ENCODE measurements around the gene CUEDC1. TPM values are rescaled to one million over a fixed set of nuclear protein-coding genes. Genes with fewer than 3 reads are reported as not detected.
A peak's percentile ranks its signal among the peaks of the same experiment; 100 is the strongest.

CUEDC1 gene
- total RNA-seq, 2 donors from 2014 or later, result 33.0 to 44.9 TPM

DNA sequence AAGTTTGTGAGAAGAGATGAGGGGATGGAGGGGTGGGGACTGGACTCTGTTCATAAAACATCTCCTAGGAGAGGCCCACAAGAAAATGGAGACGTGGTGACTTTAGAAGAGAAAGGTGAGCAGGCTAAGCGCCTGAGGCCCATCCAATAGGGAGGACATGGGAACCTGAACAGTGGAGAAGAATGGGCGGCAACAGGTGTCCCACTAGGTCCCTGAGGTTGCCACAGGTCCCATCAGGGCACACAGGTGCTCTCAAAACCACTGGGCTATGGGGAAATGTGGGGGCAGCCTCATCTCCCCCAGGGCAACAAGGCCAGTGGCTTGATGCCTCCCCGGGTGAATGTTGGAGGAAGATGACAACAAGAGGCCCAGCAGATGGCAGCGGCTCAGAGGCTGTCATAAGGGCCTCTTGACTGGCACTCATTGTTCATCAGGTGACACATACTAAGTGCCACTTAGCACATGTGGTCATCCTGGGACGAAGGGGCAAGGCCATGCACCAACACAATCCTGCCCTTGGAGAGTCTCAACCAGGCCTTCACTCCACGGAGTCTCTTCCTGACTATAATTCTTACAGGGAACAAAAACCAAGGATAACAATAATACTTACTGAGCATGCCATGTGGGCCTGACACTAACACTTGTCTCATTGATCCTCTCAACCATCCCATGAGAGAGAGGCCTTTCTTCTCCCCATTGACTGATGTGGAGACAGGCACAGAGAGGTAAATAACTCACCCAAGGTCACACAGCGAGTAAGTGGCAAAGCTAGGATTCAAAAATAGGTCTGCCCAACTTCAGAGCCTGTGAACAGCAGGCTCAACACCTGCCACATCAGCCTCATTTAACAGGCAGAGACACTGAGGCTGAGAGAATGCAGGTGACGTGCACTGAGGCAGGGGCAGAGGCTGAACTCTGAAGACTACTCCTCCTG lies 38.0 kb downstream of the CUEDC1 start:
- Histone ChIP-seq H3K27ac (peak overlapping the region; percentile 51 to 82), H3K4me1 (replicated peaks) (peaks cover 40% of the 10 kb centered on the region), H3K4me3 (no peak overlapping the region), H3K27me3 (replicated peaks; ENCODE audit: insufficient read depth) (no peaks in the 10 kb centered on the region), H3K9me3 (no peaks in the 10 kb centered on the region), H3K36me3 (no peaks in the 10 kb centered on the region)
- TF ChIP-seq POLR2AphosphoS5 (IDR thresholded peaks at IDR 0.05), result no peak
- TF ChIP-seq, protein P1, sequence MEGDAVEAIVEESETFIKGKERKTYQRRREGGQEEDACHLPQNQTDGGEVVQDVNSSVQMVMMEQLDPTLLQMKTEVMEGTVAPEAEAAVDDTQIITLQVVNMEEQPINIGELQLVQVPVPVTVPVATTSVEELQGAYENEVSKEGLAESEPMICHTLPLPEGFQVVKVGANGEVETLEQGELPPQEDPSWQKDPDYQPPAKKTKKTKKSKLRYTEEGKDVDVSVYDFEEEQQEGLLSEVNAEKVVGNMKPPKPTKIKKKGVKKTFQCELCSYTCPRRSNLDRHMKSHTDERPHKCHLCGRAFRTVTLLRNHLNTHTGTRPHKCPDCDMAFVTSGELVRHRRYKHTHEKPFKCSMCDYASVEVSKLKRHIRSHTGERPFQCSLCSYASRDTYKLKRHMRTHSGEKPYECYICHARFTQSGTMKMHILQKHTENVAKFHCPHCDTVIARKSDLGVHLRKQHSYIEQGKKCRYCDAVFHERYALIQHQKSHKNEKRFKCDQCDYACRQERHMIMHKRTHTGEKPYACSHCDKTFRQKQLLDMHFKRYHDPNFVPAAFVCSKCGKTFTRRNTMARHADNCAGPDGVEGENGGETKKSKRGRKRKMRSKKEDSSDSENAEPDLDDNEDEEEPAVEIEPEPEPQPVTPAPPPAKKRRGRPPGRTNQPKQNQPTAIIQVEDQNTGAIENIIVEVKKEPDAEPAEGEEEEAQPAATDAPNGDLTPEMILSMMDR (IDR thresholded peaks at IDR 0.05), result no peak
- no peak for DNase-seq (ENCODE audit: low spot score)
- intact Hi-C loops (cut with DNase I), result no loop called here
- WGBS, result 80% methylated on average over 9 of the region's 9 CpGs

DNA sequence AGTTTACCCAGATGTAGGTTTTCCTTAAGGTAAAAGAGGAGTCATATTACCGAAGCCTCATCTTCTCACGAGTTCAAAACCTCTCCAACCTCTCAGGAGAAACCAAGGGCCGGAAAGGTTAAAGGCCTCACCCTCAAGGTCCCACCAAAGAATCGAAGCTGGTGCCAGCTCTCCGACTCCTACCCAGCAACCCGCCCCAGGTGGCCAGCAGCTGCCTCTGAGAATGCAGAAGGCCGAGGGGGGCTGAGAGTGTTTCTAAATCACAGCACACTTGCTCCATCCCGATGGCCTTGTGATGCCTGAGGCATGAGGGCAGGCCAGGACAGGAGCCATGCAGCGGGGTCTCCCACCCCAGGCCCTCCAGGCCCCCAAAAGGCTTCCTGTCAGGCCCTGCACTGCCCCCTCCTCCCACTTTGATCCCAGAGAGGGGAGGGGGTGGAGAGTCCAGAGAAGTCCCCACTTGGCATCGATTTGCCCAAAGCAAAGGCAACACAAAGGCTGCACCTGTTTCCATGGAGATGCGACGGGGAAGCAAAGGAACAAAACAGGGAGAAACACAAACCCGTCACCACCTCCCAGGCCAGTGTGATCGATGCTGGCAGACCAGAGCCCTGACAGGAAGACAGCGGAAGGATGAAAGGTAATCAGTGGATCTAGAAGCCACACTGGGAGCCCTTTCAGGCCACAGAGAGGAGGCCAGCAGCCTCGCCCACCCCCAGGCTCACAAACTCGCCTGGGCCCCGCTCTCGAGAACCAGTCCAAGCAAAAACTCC lies 39.0 kb downstream of the CUEDC1 start:
- 54% methylated on average over 19 of the region's 19 CpGs for WGBS
- intact Hi-C loops (cut with DNase I), result no loop called here
- DNase-seq (ENCODE audit: low spot score), result no peak
- H3K4me3 ChIP-seq, result no peak overlapping the region
- no peaks in the 10 kb centered on the region for H3K9me3 ChIP-seq
- peaks cover 37% of the 10 kb centered on the region for H3K4me1 ChIP-seq (replicated peaks)
- peak overlapping the region; percentile 47 to 62 for H3K27ac ChIP-seq
- H3K27me3 ChIP-seq (replicated peaks; ENCODE audit: insufficient read depth), result no peaks in the 10 kb centered on the region
- H3K36me3 ChIP-seq, result no peaks in the 10 kb centered on the region
- TF ChIP-seq, protein P1 (IDR thresholded peaks at IDR 0.05), result no peak
- TF ChIP-seq POLR2A (IDR thresholded peaks at IDR 0.05) (no peak), POLR2AphosphoS5 (IDR thresholded peaks at IDR 0.05) (no peak)

DNA sequence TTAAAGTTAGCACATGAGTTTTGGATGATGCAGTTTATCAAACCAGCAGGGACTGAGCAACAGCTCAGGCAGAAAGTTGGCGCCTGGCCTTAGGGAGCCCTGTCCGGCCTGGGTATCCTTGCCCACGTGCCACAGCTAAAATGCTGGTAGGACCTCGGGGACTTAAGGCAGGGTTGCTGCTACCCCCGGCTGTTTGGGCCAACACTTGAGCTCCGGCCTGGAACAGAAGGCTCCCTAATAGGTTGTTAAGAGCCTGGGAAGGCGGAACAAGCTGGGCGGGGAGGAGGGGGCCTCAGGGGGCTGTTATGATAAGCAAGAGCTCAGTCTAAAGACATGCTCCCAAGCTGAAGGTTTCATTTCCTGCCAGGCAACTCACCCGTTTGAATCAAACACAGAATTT lies 39.7 kb downstream of the CUEDC1 start:
- H3K4me1 ChIP-seq (replicated peaks), result peaks cover 34% of the 10 kb centered on the region
- intact Hi-C loops (cut with DNase I), result no loop called here

DNA sequence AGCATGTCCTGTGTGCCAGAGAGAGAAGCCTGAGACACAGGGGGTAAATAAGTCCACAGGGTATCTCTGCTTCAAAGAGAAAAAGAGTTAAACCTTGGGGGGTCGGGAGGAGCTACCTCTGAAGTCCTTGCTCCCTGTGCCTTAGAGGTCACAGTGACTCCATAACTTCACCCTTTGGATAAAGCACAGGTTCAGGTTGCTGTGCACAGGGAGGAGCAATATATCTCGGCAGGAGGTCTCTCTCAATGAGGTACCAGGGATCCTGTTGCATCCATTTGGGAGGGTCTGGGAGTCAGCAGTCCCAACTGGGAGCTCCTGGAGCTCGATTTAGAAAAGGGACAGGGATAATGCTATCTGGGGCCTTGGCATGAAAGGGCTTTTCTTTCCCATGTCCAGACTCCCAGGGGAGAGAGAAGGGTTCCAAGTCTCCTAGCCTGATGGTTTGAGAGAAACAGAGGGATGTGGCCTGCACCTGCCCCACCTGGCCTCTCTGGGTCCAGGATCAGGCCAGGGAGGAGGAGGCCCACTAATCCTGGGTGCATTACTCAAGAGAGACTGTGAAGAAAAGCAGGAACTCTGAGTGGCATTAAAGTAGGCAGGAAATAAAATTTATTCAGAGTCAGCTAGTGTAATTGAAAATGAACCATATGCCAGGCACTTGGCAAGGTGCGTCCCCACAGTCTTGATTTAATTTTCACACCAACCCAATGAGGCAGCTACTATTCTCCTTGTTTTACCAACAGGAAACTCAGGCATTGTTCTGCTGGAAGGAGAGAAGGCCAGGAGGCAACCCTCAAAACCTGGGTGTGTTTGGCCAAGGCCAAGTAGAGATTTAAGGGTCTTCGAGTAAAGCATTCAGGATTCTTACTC lies 40.7 kb downstream of the CUEDC1 start:
- WGBS, result 45% methylated on average over 5 of the region's 5 CpGs
- intact Hi-C loops (cut with DNase I), result loop anchor here (5.0 kb wide), 1 partner anchor 38 kb away; no protein-coding TSS in a partner anchor

More for the DNA sequence above, 39.7 kb downstream of the CUEDC1 start:
- no peaks in the 10 kb centered on the region for H3K9me3 ChIP-seq
- no peaks in the 10 kb centered on the region for H3K36me3 ChIP-seq
- no peak overlapping the region for H3K4me3 ChIP-seq
- TF ChIP-seq, protein P1 (IDR thresholded peaks at IDR 0.05), result no peak
- TF ChIP-seq POLR2AphosphoS5 (IDR thresholded peaks at IDR 0.05), result no peak
- no peak for TF ChIP-seq POLR2A (IDR thresholded peaks at IDR 0.05)
- H3K27me3 ChIP-seq (replicated peaks; ENCODE audit: insufficient read depth), result no peaks in the 10 kb centered on the region
- no peak for DNase-seq (ENCODE audit: low spot score)
- peak overlapping the region; percentile 47 to 62 for H3K27ac ChIP-seq
- 36% methylated on average over 9 of the region's 9 CpGs for WGBS

More for the DNA sequence above, 40.7 kb downstream of the CUEDC1 start:
- DNase-seq (ENCODE audit: low spot score), result no peak
- H3K9me3 ChIP-seq, result no peaks in the 10 kb centered on the region
- TF ChIP-seq, protein P1 (IDR thresholded peaks at IDR 0.05), result no peak
- no peak for TF ChIP-seq POLR2AphosphoS5 (IDR thresholded peaks at IDR 0.05)
- H3K4me3 ChIP-seq, result no peak overlapping the region
- no peaks in the 10 kb centered on the region for H3K36me3 ChIP-seq
- H3K27me3 ChIP-seq (replicated peaks; ENCODE audit: insufficient read depth), result no peaks in the 10 kb centered on the region
- peak overlapping the region in 1 of 2 donors; percentile 77 for H3K27ac ChIP-seq
- H3K4me1 ChIP-seq (replicated peaks), result peaks cover 34% of the 10 kb centered on the region

All from prostate gland (tissue), 2 donors.